K562 (cell line): ENCODE data around the gene PALM3. TPM values are rescaled to one million over a fixed set of nuclear protein-coding genes. Genes with fewer than 3 reads are reported as not detected.
A peak's percentile ranks its signal among the peaks of the same experiment; 100 is the strongest.

Experiments
- CCAR2 ChIP-seq: fragments of 200-400 bp; formaldehyde crosslinking; IDR thresholded peaks from 2 replicates; pipeline ENCODE4 v1.6.1; 2017; ENCODE audit warnings: mild to moderate bottlenecking, low read depth, low read length
- CEBPB ChIP-seq: fragments of 450-650 bp; IDR thresholded peaks from 2 replicates; pipeline ENCODE4 v1.6.1; 2016; ENCODE audit warnings: missing genetic modification characterization, missing compliant biosample characterization
- FIP1L1 ChIP-seq: fragments of 200-400 bp; formaldehyde crosslinking; IDR thresholded peaks from 2 replicates; pipeline ENCODE4 v1.6.1; 2018; ENCODE audit warnings: mild to moderate bottlenecking, low read depth, low read length; ENCODE audit not compliant: poor library complexity, severe bottlenecking
- GABPA ChIP-seq: fragments of 200-800 bp; sonication (Bioruptor generic); conservative IDR thresholded peaks from 2 replicates; pipeline ENCODE4 v1.6.1; 2016; ENCODE audit warnings: low read depth, missing genetic modification characterization, missing compliant biosample characterization
- MED1 ChIP-seq: sonication (generic); formaldehyde crosslinking; IDR thresholded peaks from 2 replicates; pipeline ENCODE4 v1.8.1; 2023; ENCODE audit warnings: missing genetic modification reagents, borderline replicate concordance
- SRSF7 ChIP-seq: fragments of 200-400 bp; formaldehyde crosslinking; optimal IDR thresholded peaks from 2 replicates; pipeline ENCODE3; 2017; ENCODE audit warnings: mild to moderate bottlenecking, low read depth, low read length
- TCF7L2 ChIP-seq: fragments of 150-350 bp; IDR thresholded peaks from 2 replicates; pipeline ENCODE4 v1.6.1; 2016; ENCODE audit warnings: low read depth, mild to moderate bottlenecking, low read length, moderate library complexity
- WHSC1 ChIP-seq: IDR thresholded peaks from one replicate; pipeline ENCODE4 v1.6.1; 2012; ENCODE audit warnings: low read length, control low read depth, inconsistent platforms
- ZFX ChIP-seq: sonication (generic); formaldehyde crosslinking; IDR thresholded peaks from 2 replicates; pipeline ENCODE4 v1.8.0; 2022; ENCODE audit warnings: mild to moderate bottlenecking, missing genetic modification reagents, moderate library complexity
- polyA plus RNA-seq, 8 experiments: library from polyadenylated mRNA; depleted of rRNA in 4 of 8; stranded (reverse) in 5 of 8; unstranded in 3 of 8; fragments of >200 nt; fragmentation: Nextera tagmentation in 2 of 8; fragmentation: Illumina TruSeq in 1 of 8; extraction: Ambion mirVana in 2 of 8; extraction: Trizol in 1 of 8; gene quantifications; 2 replicates each; pipeline versions ENCODE4 v1.2.1 to v1.2.3, GENCODE V29; 2011 to 2014; ENCODE audit warnings: inconsistent platforms in 1 of 8, missing spikeins in 1 of 8
- total RNA-seq, 7 experiments: library from RNA; depleted of rRNA in 6 of 7; stranded (reverse); fragments of >200 nt in 6 of 7; fragmentation: Illumina TruSeq in 2 of 7; extraction: Trizol in 2 of 7; gene quantifications; 2 replicates each; pipeline versions ENCODE4 v1.2.1 to v1.2.3, GENCODE V29; 2011 to 2021; ENCODE audit warnings: low replicate concordance in 1 of 7
- TF ChIP-seq, protein P1 (sequence below): IDR thresholded peaks from 3 replicates; pipeline ENCODE4 v1.6.1; 2011; ENCODE audit warnings: borderline replicate concordance, mild to moderate bottlenecking, moderate library complexity; ENCODE audit not compliant: insufficient read length; ENCODE audit errors: extremely low read depth
- TF ChIP-seq, protein P2 (sequence below): fragments of 450-650 bp; formaldehyde crosslinking; IDR thresholded peaks from 2 replicates; pipeline ENCODE4 v1.4.0; 2020; ENCODE audit warnings: mild to moderate bottlenecking, moderate library complexity
- TF ChIP-seq, protein P3 (sequence below): fragments of 250-450 bp; sonication (Bioruptor Pico); IDR thresholded peaks from 2 replicates; pipeline ENCODE4 v1.4.0; 2020; ENCODE audit warnings: mild to moderate bottlenecking, moderate library complexity, borderline replicate concordance
- TF ChIP-seq, protein P4 (sequence below): fragments of 250-450 bp; sonication (Bioruptor Pico); IDR thresholded peaks from 2 replicates; pipeline ENCODE4 v1.4.0; 2020; ENCODE audit warnings: mild to moderate bottlenecking
- TF ChIP-seq, protein P5 (sequence below): fragments of 250-450 bp; sonication (Bioruptor Pico); IDR thresholded peaks from 2 replicates; pipeline ENCODE4 v1.8.0; 2021; ENCODE audit warnings: mild to moderate bottlenecking, moderate library complexity

Gene PALM3
- total and polyA plus RNA-seq, 9 of the 15 experiments (the other 6 are each of a cell fraction or from before 2014, with no cell fraction given) = 0.07 to 9.3 (median 3.3) TPM

DNA sequence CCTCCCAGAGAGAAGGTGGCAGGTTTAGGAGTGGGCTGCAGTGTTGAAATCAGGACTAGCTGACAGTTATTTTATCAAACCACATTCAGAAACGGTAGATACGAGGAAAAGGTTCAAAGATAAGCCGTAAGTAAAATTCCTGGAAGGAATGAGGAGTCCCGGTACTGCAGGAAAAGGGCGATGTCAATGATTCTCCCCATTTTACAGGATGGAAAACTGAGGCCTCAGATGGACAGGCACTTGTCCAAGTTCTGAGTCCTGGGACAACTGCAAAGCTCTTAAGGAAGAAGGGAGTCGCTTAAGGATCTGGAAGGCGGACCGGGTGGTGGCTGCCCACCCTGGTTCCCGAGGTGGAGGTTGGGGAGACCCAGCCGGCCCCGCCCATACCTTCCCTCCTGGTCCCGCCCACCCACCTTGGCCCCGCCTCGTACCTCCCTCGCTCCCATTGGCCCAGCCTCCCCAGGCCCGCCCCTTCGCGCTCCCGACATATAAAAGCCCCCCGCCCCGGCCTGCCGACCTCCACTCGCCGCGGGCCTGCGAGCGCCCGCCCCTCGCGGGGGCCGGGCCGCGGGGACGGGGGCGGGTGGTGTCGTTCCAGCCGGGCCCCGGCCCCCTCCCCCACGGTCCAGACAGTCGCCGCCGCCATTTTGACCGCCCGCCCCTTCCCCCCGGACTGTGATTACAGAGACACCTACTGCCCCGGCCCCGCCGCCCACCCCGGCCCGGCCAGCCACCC, 56.4 kb downstream of the PALM3 start (continued):
- TF ChIP-seq, protein P1, sequence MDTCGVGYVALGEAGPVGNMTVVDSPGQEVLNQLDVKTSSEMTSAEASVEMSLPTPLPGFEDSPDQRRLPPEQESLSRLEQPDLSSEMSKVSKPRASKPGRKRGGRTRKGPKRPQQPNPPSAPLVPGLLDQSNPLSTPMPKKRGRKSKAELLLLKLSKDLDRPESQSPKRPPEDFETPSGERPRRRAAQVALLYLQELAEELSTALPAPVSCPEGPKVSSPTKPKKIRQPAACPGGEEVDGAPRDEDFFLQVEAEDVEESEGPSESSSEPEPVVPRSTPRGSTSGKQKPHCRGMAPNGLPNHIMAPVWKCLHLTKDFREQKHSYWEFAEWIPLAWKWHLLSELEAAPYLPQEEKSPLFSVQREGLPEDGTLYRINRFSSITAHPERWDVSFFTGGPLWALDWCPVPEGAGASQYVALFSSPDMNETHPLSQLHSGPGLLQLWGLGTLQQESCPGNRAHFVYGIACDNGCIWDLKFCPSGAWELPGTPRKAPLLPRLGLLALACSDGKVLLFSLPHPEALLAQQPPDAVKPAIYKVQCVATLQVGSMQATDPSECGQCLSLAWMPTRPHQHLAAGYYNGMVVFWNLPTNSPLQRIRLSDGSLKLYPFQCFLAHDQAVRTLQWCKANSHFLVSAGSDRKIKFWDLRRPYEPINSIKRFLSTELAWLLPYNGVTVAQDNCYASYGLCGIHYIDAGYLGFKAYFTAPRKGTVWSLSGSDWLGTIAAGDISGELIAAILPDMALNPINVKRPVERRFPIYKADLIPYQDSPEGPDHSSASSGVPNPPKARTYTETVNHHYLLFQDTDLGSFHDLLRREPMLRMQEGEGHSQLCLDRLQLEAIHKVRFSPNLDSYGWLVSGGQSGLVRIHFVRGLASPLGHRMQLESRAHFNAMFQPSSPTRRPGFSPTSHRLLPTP = no peak
- TF ChIP-seq TCF7L2 (no peak), SRSF7 (no peak), CEBPB (tag) (peak; percentile 63), ZFX (CRISPR knock-in tag) (no peak; the same call in 1 of the 2 replicates), CCAR2 (no peak), WHSC1 (no peak), GABPA (tag) (peak; percentile 37; the same call in 1 of the 2 replicates), FIP1L1 (no peak), MED1 (CRISPR knock-in tag) (peak; percentile 86; the same call in 1 of the 2 replicates)
- TF ChIP-seq, protein P2, sequence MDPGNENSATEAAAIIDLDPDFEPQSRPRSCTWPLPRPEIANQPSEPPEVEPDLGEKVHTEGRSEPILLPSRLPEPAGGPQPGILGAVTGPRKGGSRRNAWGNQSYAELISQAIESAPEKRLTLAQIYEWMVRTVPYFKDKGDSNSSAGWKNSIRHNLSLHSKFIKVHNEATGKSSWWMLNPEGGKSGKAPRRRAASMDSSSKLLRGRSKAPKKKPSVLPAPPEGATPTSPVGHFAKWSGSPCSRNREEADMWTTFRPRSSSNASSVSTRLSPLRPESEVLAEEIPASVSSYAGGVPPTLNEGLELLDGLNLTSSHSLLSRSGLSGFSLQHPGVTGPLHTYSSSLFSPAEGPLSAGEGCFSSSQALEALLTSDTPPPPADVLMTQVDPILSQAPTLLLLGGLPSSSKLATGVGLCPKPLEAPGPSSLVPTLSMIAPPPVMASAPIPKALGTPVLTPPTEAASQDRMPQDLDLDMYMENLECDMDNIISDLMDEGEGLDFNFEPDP (CRISPR knock-in tag) = no peak
- TF ChIP-seq, protein P3, sequence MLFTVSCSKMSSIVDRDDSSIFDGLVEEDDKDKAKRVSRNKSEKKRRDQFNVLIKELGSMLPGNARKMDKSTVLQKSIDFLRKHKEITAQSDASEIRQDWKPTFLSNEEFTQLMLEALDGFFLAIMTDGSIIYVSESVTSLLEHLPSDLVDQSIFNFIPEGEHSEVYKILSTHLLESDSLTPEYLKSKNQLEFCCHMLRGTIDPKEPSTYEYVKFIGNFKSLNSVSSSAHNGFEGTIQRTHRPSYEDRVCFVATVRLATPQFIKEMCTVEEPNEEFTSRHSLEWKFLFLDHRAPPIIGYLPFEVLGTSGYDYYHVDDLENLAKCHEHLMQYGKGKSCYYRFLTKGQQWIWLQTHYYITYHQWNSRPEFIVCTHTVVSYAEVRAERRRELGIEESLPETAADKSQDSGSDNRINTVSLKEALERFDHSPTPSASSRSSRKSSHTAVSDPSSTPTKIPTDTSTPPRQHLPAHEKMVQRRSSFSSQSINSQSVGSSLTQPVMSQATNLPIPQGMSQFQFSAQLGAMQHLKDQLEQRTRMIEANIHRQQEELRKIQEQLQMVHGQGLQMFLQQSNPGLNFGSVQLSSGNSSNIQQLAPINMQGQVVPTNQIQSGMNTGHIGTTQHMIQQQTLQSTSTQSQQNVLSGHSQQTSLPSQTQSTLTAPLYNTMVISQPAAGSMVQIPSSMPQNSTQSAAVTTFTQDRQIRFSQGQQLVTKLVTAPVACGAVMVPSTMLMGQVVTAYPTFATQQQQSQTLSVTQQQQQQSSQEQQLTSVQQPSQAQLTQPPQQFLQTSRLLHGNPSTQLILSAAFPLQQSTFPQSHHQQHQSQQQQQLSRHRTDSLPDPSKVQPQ = no peak
- TF ChIP-seq, protein P4, sequence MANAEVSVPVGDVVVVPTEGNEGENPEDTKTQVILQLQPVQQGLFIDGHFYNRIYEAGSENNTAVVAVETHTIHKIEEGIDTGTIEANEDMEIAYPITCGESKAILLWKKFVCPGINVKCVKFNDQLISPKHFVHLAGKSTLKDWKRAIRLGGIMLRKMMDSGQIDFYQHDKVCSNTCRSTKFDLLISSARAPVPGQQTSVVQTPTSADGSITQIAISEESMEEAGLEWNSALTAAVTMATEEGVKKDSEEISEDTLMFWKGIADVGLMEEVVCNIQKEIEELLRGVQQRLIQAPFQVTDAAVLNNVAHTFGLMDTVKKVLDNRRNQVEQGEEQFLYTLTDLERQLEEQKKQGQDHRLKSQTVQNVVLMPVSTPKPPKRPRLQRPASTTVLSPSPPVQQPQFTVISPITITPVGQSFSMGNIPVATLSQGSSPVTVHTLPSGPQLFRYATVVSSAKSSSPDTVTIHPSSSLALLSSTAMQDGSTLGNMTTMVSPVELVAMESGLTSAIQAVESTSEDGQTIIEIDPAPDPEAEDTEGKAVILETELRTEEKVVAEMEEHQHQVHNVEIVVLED (CRISPR knock-in tag) = no peak
- TF ChIP-seq, protein P5, sequence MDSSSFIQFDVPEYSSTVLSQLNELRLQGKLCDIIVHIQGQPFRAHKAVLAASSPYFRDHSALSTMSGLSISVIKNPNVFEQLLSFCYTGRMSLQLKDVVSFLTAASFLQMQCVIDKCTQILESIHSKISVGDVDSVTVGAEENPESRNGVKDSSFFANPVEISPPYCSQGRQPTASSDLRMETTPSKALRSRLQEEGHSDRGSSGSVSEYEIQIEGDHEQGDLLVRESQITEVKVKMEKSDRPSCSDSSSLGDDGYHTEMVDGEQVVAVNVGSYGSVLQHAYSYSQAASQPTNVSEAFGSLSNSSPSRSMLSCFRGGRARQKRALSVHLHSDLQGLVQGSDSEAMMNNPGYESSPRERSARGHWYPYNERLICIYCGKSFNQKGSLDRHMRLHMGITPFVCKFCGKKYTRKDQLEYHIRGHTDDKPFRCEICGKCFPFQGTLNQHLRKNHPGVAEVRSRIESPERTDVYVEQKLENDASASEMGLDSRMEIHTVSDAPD (CRISPR knock-in tag) = no peak
